T47D (cell line): ENCODE results near the gene KRT78.
A peak's percentile ranks its signal among the peaks of the same experiment; 100 is the strongest.
"Not testable (repeated sequence)": the region's sequence is repeated elsewhere in the genome, so short reads cannot be mapped to it uniquely, and the experiment has no call there.

Experiments used
- DNase-seq, 2 experiments: peaks; one replicate each; pipeline versions ENCODE4 v3.0.0 to v3.0.0-alpha.2; 2011 to 2012; ENCODE audit warnings: low read depth in 1 of 2, low spot score in 1 of 2
- JUND ChIP-seq: IDR thresholded peaks from 2 replicates; pipeline ENCODE4 v1.6.1; 2012; ENCODE audit warnings: low read depth
- in situ Hi-C: cut with HindIII; loops from 2 replicates; pipeline ENCODE4 v1.10.0; 2016; ENCODE audit warnings: low sequenced_read_pairs, low pct_unique_long_range_greater_than_20kb

The KRT78 gene

GRCh38 chr12:52795694-52796428 is 52.9 kb downstream of the KRT78 start, which contains the start of gene KRT3:
Gene KRT3, minus strand, starts transcription at chr12:52796117. Its CDS starts 75 bp downstream, at chr12:52796042.
- in situ Hi-C loops: no loop called here
- DNase-seq: no peak
- TF ChIP-seq JUND: no peak

- DNase-seq, in situ Hi-C loops: not testable (repeated sequence)
Observed at GRCh38 chr12:52795332-52795674, 53.5 kb downstream of the KRT78 start.

GRCh38 chr12:52794479-52795331 is 54.1 kb downstream of the KRT78 start:
- in situ Hi-C loops: no loop called here
- DNase-seq: peak in 1 of 2 experiments; percentile 16
- TF ChIP-seq JUND: no peak

- in situ Hi-C loops: no loop called here
- no peak for DNase-seq
- TF ChIP-seq JUND: no peak
Observed at GRCh38 chr12:52792185-52793029, 56.4 kb downstream of the KRT78 start.

- in situ Hi-C loops: no loop called here
- no peak for TF ChIP-seq JUND
- no peak for DNase-seq
Observed at GRCh38 chr12:52791271-52792184, 57.3 kb downstream of the KRT78 start.

- no peak for DNase-seq
- TF ChIP-seq JUND: no peak
- in situ Hi-C loops: no loop called here
Observed at GRCh38 chr12:52790427-52791270, 58.1 kb downstream of the KRT78 start.

GRCh38 chr12:52789637-52790426 is 59.0 kb downstream of the KRT78 start:
- TF ChIP-seq JUND: no peak
- in situ Hi-C loops: no loop called here
- no peak for DNase-seq

- in situ Hi-C loops: no loop called here
- no peak for DNase-seq
Observed at GRCh38 chr12:52788876-52789636, 59.7 kb downstream of the KRT78 start.

GRCh38 chr12:52788192-52788875 is 60.5 kb downstream of the KRT78 start:
- TF ChIP-seq JUND: no peak
- no peak for DNase-seq
- in situ Hi-C loops: no loop called here

More at GRCh38 chr12:52788876-52789636, 59.7 kb downstream of the KRT78 start:
- TF ChIP-seq JUND: no peak
